ENCODE data around the gene ZNF19.

ZNF19 gene

GRCh38 chr16:71480956-71481355 is 8.2 kb downstream of the ZNF19 start:
- H3K4me3 ChIP-seq (ENCODE audit: control insufficient read depth, low read depth, low read length): no peak overlapping the region
- TF ChIP-seq, protein P1, sequence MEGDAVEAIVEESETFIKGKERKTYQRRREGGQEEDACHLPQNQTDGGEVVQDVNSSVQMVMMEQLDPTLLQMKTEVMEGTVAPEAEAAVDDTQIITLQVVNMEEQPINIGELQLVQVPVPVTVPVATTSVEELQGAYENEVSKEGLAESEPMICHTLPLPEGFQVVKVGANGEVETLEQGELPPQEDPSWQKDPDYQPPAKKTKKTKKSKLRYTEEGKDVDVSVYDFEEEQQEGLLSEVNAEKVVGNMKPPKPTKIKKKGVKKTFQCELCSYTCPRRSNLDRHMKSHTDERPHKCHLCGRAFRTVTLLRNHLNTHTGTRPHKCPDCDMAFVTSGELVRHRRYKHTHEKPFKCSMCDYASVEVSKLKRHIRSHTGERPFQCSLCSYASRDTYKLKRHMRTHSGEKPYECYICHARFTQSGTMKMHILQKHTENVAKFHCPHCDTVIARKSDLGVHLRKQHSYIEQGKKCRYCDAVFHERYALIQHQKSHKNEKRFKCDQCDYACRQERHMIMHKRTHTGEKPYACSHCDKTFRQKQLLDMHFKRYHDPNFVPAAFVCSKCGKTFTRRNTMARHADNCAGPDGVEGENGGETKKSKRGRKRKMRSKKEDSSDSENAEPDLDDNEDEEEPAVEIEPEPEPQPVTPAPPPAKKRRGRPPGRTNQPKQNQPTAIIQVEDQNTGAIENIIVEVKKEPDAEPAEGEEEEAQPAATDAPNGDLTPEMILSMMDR (IDR thresholded peaks at IDR 0.05; ENCODE audit: control insufficient read depth, insufficient read depth, low read depth, low read length, missing control alignments): no peak
- no peak for DNase-seq (ENCODE audit: low read depth)

GRCh38 chr16:71479420-71479819 is 9.7 kb downstream of the ZNF19 start:
- H3K4me3 ChIP-seq (ENCODE audit: control insufficient read depth, low read depth, low read length): no peak overlapping the region
- TF ChIP-seq, protein P1 (IDR thresholded peaks at IDR 0.05; ENCODE audit: control insufficient read depth, insufficient read depth, low read depth, low read length, missing control alignments): peak; percentile 53
- DNase-seq (ENCODE audit: low read depth): no peak

- TF ChIP-seq, protein P1 (IDR thresholded peaks at IDR 0.05; ENCODE audit: control insufficient read depth, insufficient read depth, low read depth, low read length, missing control alignments): no peak
- DNase-seq (ENCODE audit: low read depth): no peak
- no peak overlapping the region for H3K4me3 ChIP-seq (ENCODE audit: control insufficient read depth, low read depth, low read length)
Measured at GRCh38 chr16:71476457-71477124, 12.5 kb downstream of the ZNF19 start.

- TF ChIP-seq, protein P1 (IDR thresholded peaks at IDR 0.05; ENCODE audit: control insufficient read depth, insufficient read depth, low read depth, low read length, missing control alignments): no peak
- no peak for DNase-seq (ENCODE audit: low read depth)
- no peak overlapping the region for H3K4me3 ChIP-seq (ENCODE audit: control insufficient read depth, low read depth, low read length)
Measured at GRCh38 chr16:71474864-71475263, 14.3 kb downstream of the ZNF19 start.

- TF ChIP-seq, protein P1 (IDR thresholded peaks at IDR 0.05; ENCODE audit: control insufficient read depth, insufficient read depth, low read depth, low read length, missing control alignments): no peak
- DNase-seq (ENCODE audit: low read depth): no peak
- H3K4me3 ChIP-seq (ENCODE audit: control insufficient read depth, low read depth, low read length): no peak overlapping the region
Measured at GRCh38 chr16:71473891-71474290, 15.2 kb downstream of the ZNF19 start.

DNA sequence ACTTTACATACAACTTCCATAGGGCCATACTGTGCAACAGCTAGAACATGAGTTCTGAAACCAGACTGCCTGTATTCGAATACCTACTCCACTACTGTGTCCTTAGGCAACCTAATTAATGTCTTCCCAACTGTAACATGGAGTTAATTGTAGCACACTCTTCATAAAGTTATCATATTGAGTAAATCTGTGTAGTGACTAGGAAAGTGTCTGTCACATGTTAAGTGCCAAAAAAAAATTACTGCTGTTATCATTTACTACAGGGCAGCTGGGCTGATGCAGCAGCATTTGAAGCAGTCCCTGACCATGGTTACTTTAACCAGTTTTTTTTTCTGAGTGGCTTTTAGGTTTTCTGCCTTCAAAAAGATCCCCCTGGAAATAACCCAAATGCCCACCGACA is 16.2 kb downstream of the ZNF19 start:
- TF ChIP-seq, protein P1 (IDR thresholded peaks at IDR 0.05; ENCODE audit: control insufficient read depth, insufficient read depth, low read depth, low read length, missing control alignments): no peak
- no peak overlapping the region for H3K4me3 ChIP-seq (ENCODE audit: control insufficient read depth, low read depth, low read length)
- DNase-seq (ENCODE audit: low read depth): no peak

Data from AG09309 (cell line).